22Rv1 (cell line): ENCODE measurements around the gene OR4M1.
"Not testable (repeated sequence)": the region's sequence is repeated elsewhere in the genome, so short reads cannot be mapped to it uniquely, and the experiment has no call there.

Experiments used
- ZFX ChIP-seq: fragments of 450-650 bp; IDR thresholded peaks from 2 replicates; pipeline ENCODE4 v1.6.1; 2017; ENCODE audit warnings: antibody characterized with exemption, borderline replicate concordance
- TF ChIP-seq, protein P1 (sequence below): fragments of 450-650 bp; IDR thresholded peaks from 2 replicates; pipeline ENCODE4 v1.5.1; 2017; ENCODE audit warnings: mild to moderate bottlenecking

DNA sequence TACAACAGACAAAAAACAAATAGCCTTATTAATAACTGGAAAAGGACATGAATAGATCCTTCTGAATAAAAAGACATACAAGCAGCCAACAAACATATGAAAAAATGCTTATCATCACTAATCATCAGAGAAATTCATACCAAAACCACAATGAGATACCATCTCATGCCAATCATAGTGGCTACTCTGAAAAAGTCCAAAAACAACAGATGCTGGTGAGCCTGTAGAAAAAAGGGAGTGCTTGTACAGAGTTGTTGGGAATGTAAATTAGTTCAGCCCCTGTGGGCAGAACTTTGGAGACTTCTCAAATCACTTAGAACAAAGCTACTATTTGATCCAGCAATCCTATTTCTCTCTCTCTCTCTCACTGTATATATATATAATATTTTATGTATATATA is 21.0 kb upstream of the OR4M1 start:
- TF ChIP-seq, protein P1, sequence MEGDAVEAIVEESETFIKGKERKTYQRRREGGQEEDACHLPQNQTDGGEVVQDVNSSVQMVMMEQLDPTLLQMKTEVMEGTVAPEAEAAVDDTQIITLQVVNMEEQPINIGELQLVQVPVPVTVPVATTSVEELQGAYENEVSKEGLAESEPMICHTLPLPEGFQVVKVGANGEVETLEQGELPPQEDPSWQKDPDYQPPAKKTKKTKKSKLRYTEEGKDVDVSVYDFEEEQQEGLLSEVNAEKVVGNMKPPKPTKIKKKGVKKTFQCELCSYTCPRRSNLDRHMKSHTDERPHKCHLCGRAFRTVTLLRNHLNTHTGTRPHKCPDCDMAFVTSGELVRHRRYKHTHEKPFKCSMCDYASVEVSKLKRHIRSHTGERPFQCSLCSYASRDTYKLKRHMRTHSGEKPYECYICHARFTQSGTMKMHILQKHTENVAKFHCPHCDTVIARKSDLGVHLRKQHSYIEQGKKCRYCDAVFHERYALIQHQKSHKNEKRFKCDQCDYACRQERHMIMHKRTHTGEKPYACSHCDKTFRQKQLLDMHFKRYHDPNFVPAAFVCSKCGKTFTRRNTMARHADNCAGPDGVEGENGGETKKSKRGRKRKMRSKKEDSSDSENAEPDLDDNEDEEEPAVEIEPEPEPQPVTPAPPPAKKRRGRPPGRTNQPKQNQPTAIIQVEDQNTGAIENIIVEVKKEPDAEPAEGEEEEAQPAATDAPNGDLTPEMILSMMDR, result not testable (repeated sequence)
- TF ChIP-seq ZFX, result not testable (repeated sequence)
